ENCODE measurements around the gene YWHAB.
A peak's percentile ranks its signal among the peaks of the same experiment; 100 is the strongest.

The YWHAB gene

DNA sequence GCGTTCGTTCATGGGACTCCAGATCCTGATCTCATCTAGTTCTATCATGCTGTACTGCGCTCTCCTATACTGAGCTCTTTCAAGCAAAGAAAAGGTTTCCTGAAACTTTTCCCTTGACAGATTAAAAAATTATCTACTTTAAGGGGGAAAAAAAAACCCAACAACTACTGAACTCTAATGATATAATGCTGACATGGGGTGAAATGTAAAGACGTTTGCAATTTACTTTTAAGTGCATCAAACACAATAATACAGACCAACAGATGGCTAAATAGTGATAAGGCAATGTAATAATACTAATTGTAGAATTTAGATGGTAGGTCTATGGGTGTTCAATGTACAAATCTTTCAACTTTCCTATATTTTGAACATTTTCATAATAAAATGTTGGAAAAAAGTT is 58.3 kb downstream of the YWHAB start:
- Histone ChIP-seq H2AFZ (ENCODE audit: insufficient read depth, low read length, poor library complexity) (no peak overlapping the region), H3K4ac (ENCODE audit: low read depth, low read length) (no peak overlapping the region), H3K9ac (ENCODE audit: low read length) (no peak overlapping the region), H2BK120ac (ENCODE audit: insufficient read depth, low read length, poor library complexity) (no peak overlapping the region), H3K14ac (ENCODE audit: low read length) (no peak overlapping the region), H3K23ac (ENCODE audit: low read length) (no peak overlapping the region), H2AK5ac (ENCODE audit: low read length) (no peak overlapping the region), H2BK5ac (ENCODE audit: low read depth, low read length, poor library complexity) (no peak overlapping the region), H4K91ac (ENCODE audit: low read depth, low read length) (no peak overlapping the region), H3K27ac (ENCODE audit: low read depth, low read length) (no peak overlapping the region), H3K27me3 (ENCODE audit: insufficient read depth, low read length) (no peaks in the 10 kb centered on the region), H3K4me1 (ENCODE audit: control insufficient read depth in 1 of 2, insufficient read depth in 2 of 2, low read length in 2 of 2) (no peaks in the 10 kb centered on the region), H3K4me3 (ENCODE audit: low read depth, low read length) (no peak overlapping the region), H4K8ac (ENCODE audit: low read depth, low read length) (no peak overlapping the region), H4K12ac (ENCODE audit: low read depth, low read length) (no peak overlapping the region), H2BK12ac (ENCODE audit: low read length) (no peak overlapping the region), H3K36me3 (ENCODE audit: control insufficient read depth in 1 of 2, insufficient read depth in 2 of 2, low read length in 2 of 2) (peaks cover 40 to 49% of the 10 kb centered on the region in 2 experiments), H3K4me2 (ENCODE audit: low read length) (no peak overlapping the region), H3K9me3 (ENCODE audit: insufficient read depth, low read depth, low read length) (no peaks in the 10 kb centered on the region), H3K79me2 (ENCODE audit: control insufficient read depth, insufficient read depth, low read length, poor library complexity) (no peaks in the 10 kb centered on the region), H3K18ac (ENCODE audit: low read length) (no peak overlapping the region), H3K79me1 (ENCODE audit: low read length) (no peaks in the 10 kb centered on the region)
- no CpG with 5 or more reads among the region's 4 CpGs for WGBS (ENCODE audit: extremely low coverage, insufficient coverage, insufficient read length)
- no peak for DNase-seq

- H2BK5ac ChIP-seq (ENCODE audit: low read depth, low read length, poor library complexity), result no peak overlapping the region
- no peak overlapping the region for H3K9ac ChIP-seq (ENCODE audit: low read length)
- H3K79me2 ChIP-seq (ENCODE audit: control insufficient read depth, insufficient read depth, low read length, poor library complexity), result no peaks in the 10 kb centered on the region
- no peaks in the 10 kb centered on the region for H3K4me1 ChIP-seq (ENCODE audit: control insufficient read depth in 1 of 2, insufficient read depth in 2 of 2, low read length in 2 of 2)
- H2AK5ac ChIP-seq (ENCODE audit: low read length), result no peak overlapping the region
- WGBS (ENCODE audit: extremely low coverage, insufficient coverage, insufficient read length), result no CpG with 5 or more reads among the region's 6 CpGs
- H2AFZ ChIP-seq (ENCODE audit: insufficient read depth, low read length, poor library complexity), result no peak overlapping the region
- H3K27me3 ChIP-seq (ENCODE audit: insufficient read depth, low read length), result no peaks in the 10 kb centered on the region
- no peak overlapping the region for H4K12ac ChIP-seq (ENCODE audit: low read depth, low read length)
- no peak overlapping the region for H4K91ac ChIP-seq (ENCODE audit: low read depth, low read length)
- no peak overlapping the region for H3K4me2 ChIP-seq (ENCODE audit: low read length)
- no peak overlapping the region for H3K14ac ChIP-seq (ENCODE audit: low read length)
- H3K18ac ChIP-seq (ENCODE audit: low read length), result no peak overlapping the region
- H3K79me1 ChIP-seq (ENCODE audit: low read length), result no peaks in the 10 kb centered on the region
- H3K4ac ChIP-seq (ENCODE audit: low read depth, low read length), result no peak overlapping the region
- no peak overlapping the region for H4K8ac ChIP-seq (ENCODE audit: low read depth, low read length)
- no peaks in the 10 kb centered on the region for H3K9me3 ChIP-seq (ENCODE audit: insufficient read depth, low read depth, low read length)
- no peak overlapping the region for H3K23ac ChIP-seq (ENCODE audit: low read length)
- H3K27ac ChIP-seq (ENCODE audit: low read depth, low read length), result no peak overlapping the region
- peaks cover 41 to 56% of the 10 kb centered on the region in 2 experiments for H3K36me3 ChIP-seq (ENCODE audit: control insufficient read depth in 1 of 2, insufficient read depth in 2 of 2, low read length in 2 of 2)
- no peak for DNase-seq
- H2BK12ac ChIP-seq (ENCODE audit: low read length), result no peak overlapping the region
- no peak overlapping the region for H3K4me3 ChIP-seq (ENCODE audit: low read depth, low read length)
- no peak overlapping the region for H2BK120ac ChIP-seq (ENCODE audit: insufficient read depth, low read length, poor library complexity)
These were observed 59.8 kb downstream of the YWHAB start for GRCh38 chr20:44945261-44945660.

DNA sequence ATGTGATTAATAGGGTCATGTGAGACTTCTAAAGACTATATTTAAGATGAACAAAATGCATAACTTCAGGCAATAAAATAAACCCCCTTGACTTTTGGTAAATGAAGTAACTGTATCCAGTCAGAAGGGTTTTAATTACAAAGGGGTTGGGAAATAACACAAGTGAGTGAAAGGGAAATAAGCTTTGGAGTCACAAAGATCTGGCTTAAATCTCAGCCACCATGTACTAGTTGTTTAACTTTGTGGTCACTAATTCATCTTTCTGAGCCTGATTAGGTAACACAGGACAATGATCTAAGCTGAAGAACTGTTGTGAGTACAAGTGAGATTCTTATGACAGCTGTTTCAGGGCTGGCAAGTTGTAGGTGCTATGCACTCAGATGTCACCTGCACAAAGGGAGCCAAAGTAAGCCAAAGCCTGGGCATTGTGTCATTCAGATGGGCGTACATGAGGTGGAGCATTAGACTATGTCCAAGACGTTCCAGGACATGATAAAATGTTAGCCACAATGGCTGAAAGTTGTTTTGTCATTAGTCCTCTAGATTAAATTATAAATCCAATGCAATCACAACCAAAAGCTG is 60.9 kb downstream of the YWHAB start:
- no peak overlapping the region for H2AK5ac ChIP-seq (ENCODE audit: low read length)
- H3K18ac ChIP-seq (ENCODE audit: low read length), result no peak overlapping the region
- H2BK120ac ChIP-seq (ENCODE audit: insufficient read depth, low read length, poor library complexity), result no peak overlapping the region
- no peak overlapping the region for H3K4me2 ChIP-seq (ENCODE audit: low read length)
- no peak overlapping the region for H2BK12ac ChIP-seq (ENCODE audit: low read length)
- WGBS (ENCODE audit: extremely low coverage, insufficient coverage, insufficient read length), result no CpG with 5 or more reads among the region's 2 CpGs
- no peaks in the 10 kb centered on the region for H3K9me3 ChIP-seq (ENCODE audit: insufficient read depth, low read depth, low read length)
- no peak overlapping the region for H4K91ac ChIP-seq (ENCODE audit: low read depth, low read length)
- no peak overlapping the region for H3K4ac ChIP-seq (ENCODE audit: low read depth, low read length)
- no peak for DNase-seq
- H3K36me3 ChIP-seq (ENCODE audit: control insufficient read depth in 1 of 2, insufficient read depth in 2 of 2, low read length in 2 of 2), result peaks cover 43 to 59% of the 10 kb centered on the region in 2 experiments
- H3K27me3 ChIP-seq (ENCODE audit: insufficient read depth, low read length), result no peaks in the 10 kb centered on the region
- no peak overlapping the region for H2BK5ac ChIP-seq (ENCODE audit: low read depth, low read length, poor library complexity)
- H3K9ac ChIP-seq (ENCODE audit: low read length), result no peak overlapping the region
- no peak overlapping the region for H3K23ac ChIP-seq (ENCODE audit: low read length)
- H3K14ac ChIP-seq (ENCODE audit: low read length), result no peak overlapping the region
- H3K79me1 ChIP-seq (ENCODE audit: low read length), result no peaks in the 10 kb centered on the region
- no peak overlapping the region for H3K27ac ChIP-seq (ENCODE audit: low read depth, low read length)
- no peak overlapping the region for H4K12ac ChIP-seq (ENCODE audit: low read depth, low read length)
- no peaks in the 10 kb centered on the region for H3K4me1 ChIP-seq (ENCODE audit: control insufficient read depth in 1 of 2, insufficient read depth in 2 of 2, low read length in 2 of 2)
- no peak overlapping the region for H3K4me3 ChIP-seq (ENCODE audit: low read depth, low read length)
- no peaks in the 10 kb centered on the region for H3K79me2 ChIP-seq (ENCODE audit: control insufficient read depth, insufficient read depth, low read length, poor library complexity)
- H2AFZ ChIP-seq (ENCODE audit: insufficient read depth, low read length, poor library complexity), result no peak overlapping the region
- H4K8ac ChIP-seq (ENCODE audit: low read depth, low read length), result no peak overlapping the region

GRCh38 chr20:44948107-44948506 is 62.6 kb downstream of the YWHAB start:
- Histone ChIP-seq H4K12ac (ENCODE audit: low read depth, low read length) (no peak overlapping the region), H3K4ac (ENCODE audit: low read depth, low read length) (no peak overlapping the region), H2BK12ac (ENCODE audit: low read length) (no peak overlapping the region), H3K27ac (ENCODE audit: low read depth, low read length) (no peak overlapping the region), H3K27me3 (ENCODE audit: insufficient read depth, low read length) (no peaks in the 10 kb centered on the region), H3K4me1 (ENCODE audit: control insufficient read depth in 1 of 2, insufficient read depth in 2 of 2, low read length in 2 of 2) (no peaks in the 10 kb centered on the region), H2AFZ (ENCODE audit: insufficient read depth, low read length, poor library complexity) (no peak overlapping the region), H4K91ac (ENCODE audit: low read depth, low read length) (no peak overlapping the region), H3K79me1 (ENCODE audit: low read length) (no peaks in the 10 kb centered on the region), H3K9me3 (ENCODE audit: insufficient read depth, low read depth, low read length) (no peaks in the 10 kb centered on the region), H3K14ac (ENCODE audit: low read length) (no peak overlapping the region), H2AK5ac (ENCODE audit: low read length) (no peak overlapping the region), H3K36me3 (ENCODE audit: control insufficient read depth in 1 of 2, insufficient read depth in 2 of 2, low read length in 2 of 2) (peaks cover 32 to 54% of the 10 kb centered on the region in 2 experiments), H2BK120ac (ENCODE audit: insufficient read depth, low read length, poor library complexity) (no peak overlapping the region), H3K9ac (ENCODE audit: low read length) (no peak overlapping the region), H2BK5ac (ENCODE audit: low read depth, low read length, poor library complexity) (no peak overlapping the region), H3K4me3 (ENCODE audit: low read depth, low read length) (no peak overlapping the region), H3K4me2 (ENCODE audit: low read length) (no peak overlapping the region), H3K79me2 (ENCODE audit: control insufficient read depth, insufficient read depth, low read length, poor library complexity) (no peaks in the 10 kb centered on the region), H3K23ac (ENCODE audit: low read length) (peak overlapping the region; percentile 22), H3K18ac (ENCODE audit: low read length) (no peak overlapping the region), H4K8ac (ENCODE audit: low read depth, low read length) (no peak overlapping the region)
- no peak for DNase-seq
- no CpG with 5 or more reads among the region's 5 CpGs for WGBS (ENCODE audit: extremely low coverage, insufficient coverage, insufficient read length)

Measured in trophoblast cell (in vitro differentiated cells and primary cell).